ENCODE data around the gene ESRRA. TPM values are rescaled to one million over a fixed set of nuclear protein-coding genes. Genes with fewer than 3 reads are reported as not detected.

The ESRRA gene
- total and polyA plus RNA-seq, 2 of the 13 experiments (the other 11 are each of a cell fraction or from before 2014, with no cell fraction given) = 18.1 to 36.3 TPM

- TF ChIP-seq ZNF318 (CRISPR knock-in tag; IDR thresholded peaks at IDR 0.05) = no peak
- no peak for TF ChIP-seq ZBTB14 (CRISPR knock-in tag; IDR thresholded peaks at IDR 0.05)
- peak; percentile 85 for TF ChIP-seq CEBPB (IDR thresholded peaks at IDR 0.05; ENCODE audit: borderline replicate concordance, low read depth, low read length)
- TF ChIP-seq ZNF572 (CRISPR knock-in tag; IDR thresholded peaks at IDR 0.05) = no peak
- TF ChIP-seq HCFC1 (IDR thresholded peaks at IDR 0.05; ENCODE audit: low read depth, low read length) = peak; percentile 11; the same call in 1 of the 2 replicates
- TF ChIP-seq ZNF33A (CRISPR knock-in tag; IDR thresholded peaks at IDR 0.05; ENCODE audit: borderline replicate concordance) = no peak
- no peak for TF ChIP-seq ZSCAN25 (CRISPR knock-in tag; IDR thresholded peaks at IDR 0.05)
- no peak for TF ChIP-seq ZNF367 (CRISPR knock-in tag; IDR thresholded peaks at IDR 0.05; ENCODE audit: borderline replicate concordance)
- TF ChIP-seq MAFG (CRISPR knock-in tag; IDR thresholded peaks at IDR 0.05) = no peak
- TF ChIP-seq ZBTB7A (CRISPR knock-in tag; IDR thresholded peaks at IDR 0.05) = peak; percentile 81
- no peak; the same call in 1 of the 2 replicates for TF ChIP-seq RELA (CRISPR knock-in tag; IDR thresholded peaks at IDR 0.05)
- TF ChIP-seq, protein P1, sequence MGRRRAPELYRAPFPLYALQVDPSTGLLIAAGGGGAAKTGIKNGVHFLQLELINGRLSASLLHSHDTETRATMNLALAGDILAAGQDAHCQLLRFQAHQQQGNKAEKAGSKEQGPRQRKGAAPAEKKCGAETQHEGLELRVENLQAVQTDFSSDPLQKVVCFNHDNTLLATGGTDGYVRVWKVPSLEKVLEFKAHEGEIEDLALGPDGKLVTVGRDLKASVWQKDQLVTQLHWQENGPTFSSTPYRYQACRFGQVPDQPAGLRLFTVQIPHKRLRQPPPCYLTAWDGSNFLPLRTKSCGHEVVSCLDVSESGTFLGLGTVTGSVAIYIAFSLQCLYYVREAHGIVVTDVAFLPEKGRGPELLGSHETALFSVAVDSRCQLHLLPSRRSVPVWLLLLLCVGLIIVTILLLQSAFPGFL (CRISPR knock-in tag; IDR thresholded peaks at IDR 0.05) = no peak
- 0 out of 2 replicates have a peak, but pooled peaks have one; percentile 48 for TF ChIP-seq ERF (CRISPR knock-in tag; IDR thresholded peaks at IDR 0.05)
- no peak for TF ChIP-seq ZNF235 (CRISPR knock-in tag; IDR thresholded peaks at IDR 0.05; ENCODE audit: borderline replicate concordance)
- no peak for TF ChIP-seq MAX (IDR thresholded peaks at IDR 0.05)
- no peak for TF ChIP-seq ZNF558 (CRISPR knock-in tag; IDR thresholded peaks at IDR 0.05; ENCODE audit: borderline replicate concordance)
- TF ChIP-seq MLLT10 (CRISPR knock-in tag; IDR thresholded peaks at IDR 0.05) = no peak
- TF ChIP-seq SP5 (CRISPR knock-in tag; IDR thresholded peaks at IDR 0.05; ENCODE audit: borderline replicate concordance, low read depth) = peak; percentile 48; the same call in 1 of the 2 replicates
- TF ChIP-seq NCOA2 (CRISPR knock-in tag; IDR thresholded peaks at IDR 0.05) = no peak
- peak; percentile 81 for TF ChIP-seq MAZ (IDR thresholded peaks at IDR 0.05; ENCODE audit: borderline replicate concordance, low read depth, low read length)
- TF ChIP-seq MAZ (CRISPR knock-in tag; IDR thresholded peaks at IDR 0.05; ENCODE audit: low read depth) = peak; percentile 33; the same call in 1 of the 2 replicates
Measured at GRCh38 chr11:64305075-64305690, at the start of gene ESRRA (continued).
